ENCODE data around the gene BABAM2.

Gene BABAM2

GRCh38 chr2:27887830-27888229 lies 2.7 kb upstream of the BABAM2 start:
- H3K4me1 ChIP-seq (ENCODE audit: insufficient read depth, low read length), result peaks cover 31% of the 10 kb centered on the region
- H3K79me2 ChIP-seq (ENCODE audit: insufficient read depth, low read length), result peaks cover 25% of the 10 kb centered on the region
- H3K4me3 ChIP-seq (ENCODE audit: low read depth in 1 of 2, low read length in 2 of 2), result no peak overlapping the region
- H3K4me2 ChIP-seq (ENCODE audit: insufficient read depth, low read length), result no peak overlapping the region
- H3K27ac ChIP-seq (ENCODE audit: low read length), result no peak overlapping the region
- no peaks in the 10 kb centered on the region for H3K27me3 ChIP-seq (ENCODE audit: insufficient read depth, low read length, poor library complexity)
- TF ChIP-seq EZH2 (IDR thresholded peaks at IDR 0.05; ENCODE audit: borderline replicate concordance, low read depth, low read length, severe bottlenecking) (no peak), CTCF (IDR thresholded peaks at IDR 0.05; ENCODE audit: borderline replicate concordance, extremely low read depth, low read length, poor library complexity, severe bottlenecking) (no peak)
- DNase-seq, result no peak
- H3K9ac ChIP-seq (ENCODE audit: low read depth, low read length), result no peak overlapping the region
- H4K20me1 ChIP-seq (ENCODE audit: insufficient read depth, low read length), result no peaks in the 10 kb centered on the region
- H3K9me3 ChIP-seq (ENCODE audit: insufficient read depth, low read length, severe bottlenecking), result no peaks in the 10 kb centered on the region
- no peak for ATAC-seq (ENCODE audit: insufficient read depth, low read depth)
- no peak overlapping the region for H2AFZ ChIP-seq (ENCODE audit: low read depth, low read length)
- no peaks in the 10 kb centered on the region; the same call in 1 of the 2 replicates for H3K36me3 ChIP-seq (ENCODE audit: insufficient read depth, low read length)

DNA sequence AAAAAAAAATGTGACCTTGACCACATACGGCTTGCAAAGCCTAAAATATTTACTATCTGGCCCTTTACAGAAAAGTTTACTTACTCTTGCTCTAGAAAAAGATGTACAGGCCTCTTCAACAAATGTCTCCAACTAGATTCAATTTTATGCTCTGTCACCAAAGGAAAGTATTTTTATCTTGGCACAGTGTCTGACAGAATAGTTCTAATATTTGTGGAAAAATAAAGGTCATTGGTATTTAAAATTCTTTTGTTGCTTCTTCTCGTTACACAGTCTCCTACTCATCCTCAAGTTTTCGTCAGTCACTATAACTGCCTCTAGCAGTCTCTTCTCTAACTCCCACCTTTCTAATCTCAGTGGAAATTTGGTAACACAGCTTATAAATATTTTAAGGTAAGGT lies 1.7 kb upstream of the BABAM2 start:
- TF ChIP-seq CTCF (IDR thresholded peaks at IDR 0.05; ENCODE audit: borderline replicate concordance, extremely low read depth, low read length, poor library complexity, severe bottlenecking), result no peak
- no peak for TF ChIP-seq EZH2 (IDR thresholded peaks at IDR 0.05; ENCODE audit: borderline replicate concordance, low read depth, low read length, severe bottlenecking)
- no peaks in the 10 kb centered on the region for H4K20me1 ChIP-seq (ENCODE audit: insufficient read depth, low read length)
- no peak overlapping the region for H2AFZ ChIP-seq (ENCODE audit: low read depth, low read length)
- H3K9ac ChIP-seq (ENCODE audit: low read depth, low read length), result no peak overlapping the region
- no peaks in the 10 kb centered on the region; the same call in 1 of the 2 replicates for H3K36me3 ChIP-seq (ENCODE audit: insufficient read depth, low read length)
- no peaks in the 10 kb centered on the region for H3K9me3 ChIP-seq (ENCODE audit: insufficient read depth, low read length, severe bottlenecking)
- peaks cover 38% of the 10 kb centered on the region for H3K4me1 ChIP-seq (ENCODE audit: insufficient read depth, low read length)
- peaks cover 32% of the 10 kb centered on the region for H3K79me2 ChIP-seq (ENCODE audit: insufficient read depth, low read length)
- no peak overlapping the region for H3K4me3 ChIP-seq (ENCODE audit: low read depth in 1 of 2, low read length in 2 of 2)
- no peak overlapping the region for H3K27ac ChIP-seq (ENCODE audit: low read length)
- DNase-seq (no peak), ATAC-seq (ENCODE audit: insufficient read depth, low read depth) (no peak)
- peak overlapping the region; percentile 87; the same call in 1 of the 2 replicates for H3K4me2 ChIP-seq (ENCODE audit: insufficient read depth, low read length)
- no peaks in the 10 kb centered on the region for H3K27me3 ChIP-seq (ENCODE audit: insufficient read depth, low read length, poor library complexity)

DNA sequence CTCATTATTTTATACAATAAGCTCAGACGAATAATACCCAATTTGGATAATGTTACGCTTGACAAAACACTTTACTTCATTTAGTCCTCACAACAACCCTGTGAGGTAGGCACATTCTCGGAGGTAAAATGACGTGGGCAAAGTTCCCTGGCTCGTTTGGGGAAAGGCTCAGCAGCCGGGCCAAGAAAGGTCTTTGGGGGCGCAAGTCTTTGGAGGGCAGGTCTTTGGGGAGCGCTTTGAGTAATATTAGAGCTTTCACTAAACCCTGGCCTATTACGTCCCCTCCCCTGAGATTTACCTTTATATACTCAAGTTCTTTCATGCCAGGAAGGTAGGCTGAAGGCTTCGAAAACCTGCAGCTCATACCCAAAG lies 769 bp upstream of the BABAM2 start:
- H3K36me3 ChIP-seq (ENCODE audit: insufficient read depth, low read length), result peaks cover 5% of the 10 kb centered on the region
- H3K79me2 ChIP-seq (ENCODE audit: insufficient read depth, low read length), result peaks cover 32% of the 10 kb centered on the region
- H3K27ac ChIP-seq (ENCODE audit: low read length), result peak overlapping the region; percentile 99
- H4K20me1 ChIP-seq (ENCODE audit: insufficient read depth, low read length), result no peaks in the 10 kb centered on the region
- H2AFZ ChIP-seq (ENCODE audit: low read depth, low read length), result peak overlapping the region; percentile 99
- no peak for TF ChIP-seq CTCF (IDR thresholded peaks at IDR 0.05; ENCODE audit: borderline replicate concordance, extremely low read depth, low read length, poor library complexity, severe bottlenecking)
- TF ChIP-seq EZH2 (IDR thresholded peaks at IDR 0.05; ENCODE audit: borderline replicate concordance, low read depth, low read length, severe bottlenecking), result no peak
- no peaks in the 10 kb centered on the region for H3K27me3 ChIP-seq (ENCODE audit: insufficient read depth, low read length, poor library complexity)
- H3K4me2 ChIP-seq (ENCODE audit: insufficient read depth, low read length), result peak overlapping the region; percentile 87
- H3K9ac ChIP-seq (ENCODE audit: low read depth, low read length), result peak overlapping the region; percentile 89
- DNase-seq (no peak), ATAC-seq (ENCODE audit: insufficient read depth, low read depth) (no peak)
- H3K4me3 ChIP-seq (ENCODE audit: low read depth in 1 of 2, low read length in 2 of 2), result peak overlapping the region; percentile 68 to 91; a peak in 3 of 4 replicates
- no peaks in the 10 kb centered on the region for H3K9me3 ChIP-seq (ENCODE audit: insufficient read depth, low read length, severe bottlenecking)
- peaks cover 38% of the 10 kb centered on the region for H3K4me1 ChIP-seq (ENCODE audit: insufficient read depth, low read length)

All from DND-41 (cell line).